Nephron progenitor cell (in vitro differentiated cells): Measurements from ENCODE around the gene PDE7B.
A peak's percentile ranks its signal among the peaks of the same experiment; 100 is the strongest.

Experiments used
- DNase-seq: peaks from one replicate; pipeline ENCODE4 v3.0.0; 2021
- H3K27ac Mint-ChIP-seq: 2 replicates; pipeline ENCODE4 v1.8.0; 2021; ENCODE audit warnings: mild to moderate bottlenecking, moderate library complexity, mixed read lengths
- H3K27me3 Mint-ChIP-seq: 2 replicates; pipeline ENCODE4 v1.8.0; 2021; ENCODE audit warnings: mild to moderate bottlenecking, low read depth, mixed read lengths; ENCODE audit not compliant: poor library complexity
- H3K36me3 Mint-ChIP-seq: 2 replicates; pipeline ENCODE4 v1.8.0; 2021; ENCODE audit warnings: low read depth, mixed read lengths
- H3K4me1 Mint-ChIP-seq: 2 replicates; pipeline ENCODE4 v1.8.0; 2021; ENCODE audit warnings: mixed read lengths
- H3K4me3 Mint-ChIP-seq: 2 replicates; pipeline ENCODE4 v1.8.0; 2021; ENCODE audit warnings: mild to moderate bottlenecking, moderate library complexity, mixed read lengths
- H3K9me3 Mint-ChIP-seq: 2 replicates; pipeline ENCODE4 v1.8.0; 2021; ENCODE audit warnings: mild to moderate bottlenecking, moderate library complexity, mixed read lengths
- CTCF ChIP-seq: fragments of 200-600 bp; sonication (generic); IDR thresholded peaks from 2 replicates; pipeline ENCODE4 v1.5.0; 2021; ENCODE audit warnings: antibody characterized with exemption

Gene PDE7B

GRCh38 chr6:136184738-136185137 is 333.2 kb downstream of the PDE7B start:
- H3K9me3 Mint-ChIP-seq, result no peaks in the 10 kb centered on the region
- no peak for DNase-seq
- no peaks in the 10 kb centered on the region for H3K36me3 Mint-ChIP-seq
- H3K27me3 Mint-ChIP-seq, result no peaks in the 10 kb centered on the region
- H3K4me3 Mint-ChIP-seq, result no peak overlapping the region
- no peak overlapping the region for H3K27ac Mint-ChIP-seq
- H3K4me1 Mint-ChIP-seq, result peaks cover 29% of the 10 kb centered on the region
- no peak for TF ChIP-seq CTCF

- no peak overlapping the region for H3K4me3 Mint-ChIP-seq
- no peak for DNase-seq
- H3K4me1 Mint-ChIP-seq, result peaks cover 22% of the 10 kb centered on the region
- H3K27me3 Mint-ChIP-seq, result no peaks in the 10 kb centered on the region
- TF ChIP-seq CTCF, result no peak
- H3K9me3 Mint-ChIP-seq, result no peaks in the 10 kb centered on the region
- H3K36me3 Mint-ChIP-seq, result no peaks in the 10 kb centered on the region
- no peak overlapping the region for H3K27ac Mint-ChIP-seq
These were observed 334.9 kb downstream of the PDE7B start for GRCh38 chr6:136186363-136186762.

- Mint-ChIP-seq H3K9me3 (no peaks in the 10 kb centered on the region), H3K36me3 (no peaks in the 10 kb centered on the region), H3K27me3 (no peaks in the 10 kb centered on the region), H3K27ac (no peak overlapping the region), H3K4me1 (peaks cover 29% of the 10 kb centered on the region), H3K4me3 (no peak overlapping the region)
- no peak for DNase-seq
- TF ChIP-seq CTCF, result no peak
These were observed 337.0 kb downstream of the PDE7B start for GRCh38 chr6:136188486-136188885.

GRCh38 chr6:136189104-136189503 is 337.6 kb downstream of the PDE7B start:
- Mint-ChIP-seq H3K27me3 (no peaks in the 10 kb centered on the region), H3K9me3 (no peaks in the 10 kb centered on the region), H3K4me1 (peaks cover 35% of the 10 kb centered on the region), H3K36me3 (no peaks in the 10 kb centered on the region), H3K27ac (peak overlapping the region; percentile 34), H3K4me3 (no peak overlapping the region)
- TF ChIP-seq CTCF, result no peak
- DNase-seq, result no peak

- Mint-ChIP-seq H3K27ac (no peak overlapping the region), H3K36me3 (no peaks in the 10 kb centered on the region), H3K27me3 (no peaks in the 10 kb centered on the region), H3K9me3 (no peaks in the 10 kb centered on the region), H3K4me3 (no peak overlapping the region), H3K4me1 (peaks cover 30% of the 10 kb centered on the region)
- no peak for TF ChIP-seq CTCF
- no peak for DNase-seq
These were observed 340.3 kb downstream of the PDE7B start for GRCh38 chr6:136191606-136192312.

- no peaks in the 10 kb centered on the region for H3K36me3 Mint-ChIP-seq
- DNase-seq, result peak; percentile 8
These were observed 341.4 kb downstream of the PDE7B start for GRCh38 chr6:136192902-136193301.

More at GRCh38 chr6:136192902-136193301, 341.4 kb downstream of the PDE7B start:
- H3K27me3 Mint-ChIP-seq, result no peaks in the 10 kb centered on the region
- no peak overlapping the region for H3K4me3 Mint-ChIP-seq
- H3K9me3 Mint-ChIP-seq, result no peaks in the 10 kb centered on the region
- no peak for TF ChIP-seq CTCF
- peaks cover 30% of the 10 kb centered on the region for H3K4me1 Mint-ChIP-seq
- H3K27ac Mint-ChIP-seq, result peak overlapping the region; percentile 50
